K562 (cell line): ENCODE results near the gene AGPAT1. TPM values are rescaled to one million over a fixed set of nuclear protein-coding genes. Genes with fewer than 3 reads are reported as not detected.
A peak's percentile ranks its signal among the peaks of the same experiment; 100 is the strongest.

ENCODE experiments used
- CREM ChIP-seq: IDR thresholded peaks from 2 replicates; pipeline ENCODE4 v1.6.1; 2014; ENCODE audit warnings: antibody characterized with exemption, low read depth
- GATA2 ChIP-seq: sonication (generic); formaldehyde crosslinking; IDR thresholded peaks from 2 replicates; pipeline ENCODE4 v1.4.0; 2020; ENCODE audit warnings: mild to moderate bottlenecking, missing genetic modification reagents
- HNRNPUL1 ChIP-seq: fragments of 200-400 bp; formaldehyde crosslinking; IDR thresholded peaks from 2 replicates; pipeline ENCODE4 v1.6.1; 2017; ENCODE audit warnings: low read length
- IRF9 ChIP-seq: fragments of 450-650 bp; IDR thresholded peaks from 2 replicates; pipeline ENCODE4 v1.6.1; 2016; ENCODE audit warnings: missing biosample characterization, missing genetic modification characterization
- MAFF ChIP-seq: IDR thresholded peaks from 2 replicates; pipeline ENCODE4 v1.6.1; 2012; ENCODE audit warnings: low read length, improper control_type of control experiment
- MCM2 ChIP-seq: fragments of 450-650 bp; IDR thresholded peaks from 2 replicates; pipeline ENCODE4 v1.6.1; 2017; ENCODE audit warnings: low read depth, mild to moderate bottlenecking
- MTA1 ChIP-seq: fragments of 450-650 bp; IDR thresholded peaks from 2 replicates; pipeline ENCODE4 v1.6.1; 2017; ENCODE audit warnings: borderline replicate concordance
- NEUROD1 ChIP-seq: fragments of 150-350 bp; IDR thresholded peaks from 2 replicates; pipeline ENCODE4 v1.6.1; 2014; ENCODE audit warnings: borderline replicate concordance, low read length, low read depth; ENCODE audit not compliant: partially characterized antibody
- NRF1 ChIP-seq, 2 experiments: fragments of 450-650 bp; IDR thresholded peaks in 1 of 2; conservative IDR thresholded peaks in 1 of 2; 2 replicates each; pipeline ENCODE4 v1.6.1; 2014; ENCODE audit warnings: mild to moderate bottlenecking in 2 of 2
- PHF8 ChIP-seq: fragments of 200-600 bp; sonication (generic); IDR thresholded peaks from 2 replicates; pipeline ENCODE4 v1.6.1; 2012; ENCODE audit warnings: mixed run types, mild to moderate bottlenecking, inconsistent platforms, low read length, moderate library complexity, borderline replicate concordance
- PHTF2 ChIP-seq: fragments of 250-450 bp; sonication (Bioruptor Pico); IDR thresholded peaks from 2 replicates; pipeline ENCODE4 v1.5.0; 2021; ENCODE audit warnings: mild to moderate bottlenecking
- RUNX1 ChIP-seq: sonication (generic); IDR thresholded peaks from 2 replicates; pipeline ENCODE4 v1.6.1; 2016; ENCODE audit warnings: antibody characterized with exemption, low read depth
- SMARCE1 ChIP-seq: fragments of 450-650 bp; IDR thresholded peaks from 2 replicates; pipeline ENCODE4 v1.7.1; 2016; ENCODE audit warnings: mild to moderate bottlenecking
- STAT6 ChIP-seq: sonication (generic); formaldehyde crosslinking; IDR thresholded peaks from 2 replicates; pipeline ENCODE4 v1.8.1; 2023; ENCODE audit warnings: mild to moderate bottlenecking, missing genetic modification reagents
- TEAD2 ChIP-seq: fragments of 450-650 bp; IDR thresholded peaks from 2 replicates; pipeline ENCODE4 v1.6.1; 2016; ENCODE audit warnings: missing genetic modification characterization, control low read depth, missing compliant biosample characterization
- ZFX ChIP-seq: sonication (generic); formaldehyde crosslinking; IDR thresholded peaks from 2 replicates; pipeline ENCODE4 v1.8.0; 2022; ENCODE audit warnings: mild to moderate bottlenecking, missing genetic modification reagents, moderate library complexity
- ZNF57 ChIP-seq: fragments of 450-650 bp; formaldehyde crosslinking; IDR thresholded peaks from 2 replicates; pipeline ENCODE4 v1.4.0; 2020; ENCODE audit warnings: mild to moderate bottlenecking, moderate library complexity
- ZNF668 ChIP-seq: fragments of 250-450 bp; sonication (Bioruptor Pico); IDR thresholded peaks from 2 replicates; pipeline ENCODE4 v1.8.0; 2022; ENCODE audit warnings: mild to moderate bottlenecking, inconsistent platforms
- ZNF695 ChIP-seq: fragments of 450-650 bp; formaldehyde crosslinking; IDR thresholded peaks from 2 replicates; pipeline ENCODE4 v1.4.0; 2020; ENCODE audit warnings: mild to moderate bottlenecking, moderate library complexity
- polyA plus RNA-seq, 8 experiments: library from polyadenylated mRNA; depleted of rRNA in 4 of 8; stranded (reverse) in 5 of 8; unstranded in 3 of 8; fragments of >200 nt; fragmentation: Nextera tagmentation in 2 of 8; fragmentation: Illumina TruSeq in 1 of 8; extraction: Ambion mirVana in 2 of 8; extraction: Trizol in 1 of 8; gene quantifications; 2 replicates each; pipeline versions ENCODE4 v1.2.1 to v1.2.3, GENCODE V29; 2011 to 2014; ENCODE audit warnings: inconsistent platforms in 1 of 8, missing spikeins in 1 of 8
- total RNA-seq, 7 experiments: library from RNA; depleted of rRNA in 6 of 7; stranded (reverse); fragments of >200 nt in 6 of 7; fragmentation: Illumina TruSeq in 2 of 7; extraction: Trizol in 2 of 7; gene quantifications; 2 replicates each; pipeline versions ENCODE4 v1.2.1 to v1.2.3, GENCODE V29; 2011 to 2021; ENCODE audit warnings: low replicate concordance in 1 of 7
- TF ChIP-seq, protein P1 (sequence below): fragments of 250-450 bp; sonication (Bioruptor Pico); IDR thresholded peaks from 2 replicates; pipeline ENCODE4 v1.5.0; 2021; ENCODE audit warnings: mild to moderate bottlenecking, borderline replicate concordance

AGPAT1 gene
- total and polyA plus RNA-seq, 9 of the 15 experiments (the other 6 are each of a cell fraction or from before 2014, with no cell fraction given), result 37.9 to 176 (median 69.4) TPM

GRCh38 chr6:32196682-32197616 lies 21.1 kb upstream of the AGPAT1 start (continued):
- TF ChIP-seq ZNF695 (CRISPR knock-in tag) (no peak), RUNX1 (no peak), ZFX (no peak), MTA1 (no peak), NEUROD1 (no peak), HNRNPUL1 (no peak), MCM2 (no peak), SMARCE1 (no peak; the same call in 1 of the 2 replicates), CREM (peak; percentile 36), ZNF668 (CRISPR knock-in tag) (no peak), STAT6 (CRISPR knock-in tag) (no peak), ZNF57 (CRISPR knock-in tag) (no peak), PHF8 (no peak), NRF1 (conservative IDR thresholded peaks at IDR 0.05 in 1 of 2, IDR thresholded peaks at IDR 0.05 in 1 of 2) (no peak), TEAD2 (tag) (no peak), MAFF (0 out of 2 replicates have a peak, but pooled peaks have one; percentile 15), PHTF2 (no peak), GATA2 (CRISPR knock-in tag) (no peak), IRF9 (tag) (no peak)
- TF ChIP-seq, protein P1, sequence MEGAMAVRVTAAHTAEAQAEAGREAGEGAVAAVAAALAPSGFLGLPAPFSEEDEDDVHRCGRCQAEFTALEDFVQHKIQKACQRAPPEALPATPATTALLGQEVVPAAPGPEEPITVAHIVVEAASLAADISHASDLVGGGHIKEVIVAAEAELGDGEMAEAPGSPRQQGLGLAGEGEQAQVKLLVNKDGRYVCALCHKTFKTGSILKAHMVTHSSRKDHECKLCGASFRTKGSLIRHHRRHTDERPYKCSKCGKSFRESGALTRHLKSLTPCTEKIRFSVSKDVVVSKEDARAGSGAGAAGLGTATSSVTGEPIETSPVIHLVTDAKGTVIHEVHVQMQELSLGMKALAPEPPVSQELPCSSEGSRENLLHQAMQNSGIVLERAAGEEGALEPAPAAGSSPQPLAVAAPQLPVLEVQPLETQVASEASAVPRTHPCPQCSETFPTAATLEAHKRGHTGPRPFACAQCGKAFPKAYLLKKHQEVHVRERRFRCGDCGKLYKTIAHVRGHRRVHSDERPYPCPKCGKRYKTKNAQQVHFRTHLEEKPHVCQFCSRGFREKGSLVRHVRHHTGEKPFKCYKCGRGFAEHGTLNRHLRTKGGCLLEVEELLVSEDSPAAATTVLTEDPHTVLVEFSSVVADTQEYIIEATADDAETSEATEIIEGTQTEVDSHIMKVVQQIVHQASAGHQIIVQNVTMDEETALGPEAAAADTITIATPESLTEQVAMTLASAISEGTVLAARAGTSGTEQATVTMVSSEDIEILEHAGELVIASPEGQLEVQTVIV (CRISPR knock-in tag), result no peak
